IMR-90 (cell line): ENCODE data around the gene NALF2. TPM values are rescaled to one million over a fixed set of nuclear protein-coding genes. Genes with fewer than 3 reads are reported as not detected.

Experiments
- ATAC-seq: fragments of 200-7000 bp; cut with Tn5 transposase; 2 replicates; pipeline ENCODE4 v1.9.1; 2020; ENCODE audit warnings: low read depth, mild to moderate bottlenecking, moderate library complexity
- BruUV-seq: library from RNA; stranded (reverse); fragments of 400-500 nt; replicated peaks from 2 replicates; lab custom pipeline; 2021; lab: Mats Ljungman, UMichigan
- CTCF ChIA-PET: fragments of 300-600 bp; formaldehyde crosslinking; extraction: SDS; loops from one replicate; lab custom pipeline; 2021; ENCODE audit warnings: antibody characterized with exemption; lab: Yijun Ruan, JAX
- POLR2A ChIA-PET: fragments of 300-600 bp; sonication (Branson Sonifier 250); formaldehyde crosslinking; loops from one replicate; lab custom pipeline; 2022; ENCODE audit warnings: antibody characterized with exemption; ENCODE audit not compliant: unreplicated experiment; lab: Charles Lee
- DNase-seq: peaks from one replicate; pipeline ENCODE4 v3.0.0; 2013
- H2AFZ ChIP-seq: replicated peaks from 2 replicates; pipeline ENCODE3; 2013; ENCODE audit warnings: low read length, mild to moderate bottlenecking; ENCODE audit not compliant: poor library complexity
- H2AK5ac ChIP-seq: 2 replicates; pipeline ENCODE4 v1.6.1; 2013; ENCODE audit warnings: low read depth, low read length, inconsistent platforms
- H2AK9ac ChIP-seq: replicated peaks from 2 replicates; pipeline ENCODE3; 2013; ENCODE audit warnings: mild to moderate bottlenecking, low read depth, low read length, moderate library complexity; ENCODE audit not compliant: poor library complexity
- H2BK120ac ChIP-seq: 2 replicates; pipeline ENCODE4 v1.6.1; 2013; ENCODE audit warnings: low read depth, low read length, inconsistent platforms
- H2BK15ac ChIP-seq: 3 replicates; pipeline ENCODE4 v1.6.1; 2013; ENCODE audit warnings: low read depth, low read length, inconsistent platforms
- H2BK20ac ChIP-seq: 2 replicates; pipeline ENCODE4 v1.6.1; 2013; ENCODE audit warnings: low read depth, mild to moderate bottlenecking, inconsistent platforms, low read length, moderate library complexity
- H2BK5ac ChIP-seq: 2 replicates; pipeline ENCODE4 v1.6.1; 2013; ENCODE audit warnings: mild to moderate bottlenecking, low read depth, low read length, inconsistent platforms; ENCODE audit not compliant: poor library complexity, severe bottlenecking
- H3K14ac ChIP-seq: replicated peaks from 2 replicates; pipeline ENCODE4 v1.6.1; 2013; ENCODE audit warnings: low read depth, low read length, inconsistent platforms
- H3K18ac ChIP-seq: 2 replicates; pipeline ENCODE4 v1.6.1; 2013; ENCODE audit warnings: low read depth, low read length, control low read depth
- H3K23ac ChIP-seq: 2 replicates; pipeline ENCODE4 v1.6.1; 2013; ENCODE audit warnings: low read depth, low read length, inconsistent platforms
- H3K27ac ChIP-seq: 2 replicates; pipeline ENCODE4 v1.5.1; 2013; ENCODE audit warnings: mild to moderate bottlenecking, control low read depth, low read length; ENCODE audit not compliant: insufficient read depth
- H3K27me3 ChIP-seq: 2 replicates; pipeline ENCODE4 v1.6.1; 2013; ENCODE audit warnings: low read length; ENCODE audit not compliant: control insufficient read depth, insufficient read depth
- H3K36me3 ChIP-seq: 2 replicates; pipeline ENCODE4 v1.6.1; 2013; ENCODE audit warnings: low read length, mixed read lengths; ENCODE audit not compliant: control insufficient read depth, insufficient read depth
- H3K4ac ChIP-seq: 2 replicates; pipeline ENCODE4 v1.6.1; 2013; ENCODE audit warnings: low read depth, low read length, inconsistent platforms
- H3K4me1 ChIP-seq: 2 replicates; pipeline ENCODE4 v1.6.1; 2013; ENCODE audit warnings: low read length, mixed read lengths; ENCODE audit not compliant: control insufficient read depth, insufficient read depth
- H3K4me2 ChIP-seq: 2 replicates; pipeline ENCODE4 v1.6.1; 2013; ENCODE audit warnings: low read depth, mild to moderate bottlenecking, control low read depth, low read length, moderate library complexity
- H3K4me3 ChIP-seq: 2 replicates; pipeline ENCODE4 v1.5.1; 2013; ENCODE audit warnings: low read depth, mild to moderate bottlenecking, control low read depth, low read length, moderate library complexity; ENCODE audit not compliant: insufficient read depth
- H3K56ac ChIP-seq: 2 replicates; pipeline ENCODE4 v1.6.1; 2013; ENCODE audit warnings: low read length, inconsistent platforms; ENCODE audit not compliant: insufficient read depth; ENCODE audit errors: extremely low read depth
- H3K79me1 ChIP-seq, 2 experiments: 2 replicates each; pipeline ENCODE4 v1.6.1; 2013; ENCODE audit warnings: low read length in 2 of 2, inconsistent platforms in 1 of 2, low read depth in 1 of 2
- H3K9ac ChIP-seq: 2 replicates; pipeline ENCODE4 v1.6.1; 2013; ENCODE audit warnings: low read depth, low read length, control low read depth
- H3K9me1 ChIP-seq: 2 replicates; pipeline ENCODE4 v1.6.1; 2013; ENCODE audit warnings: low read length, inconsistent platforms; ENCODE audit not compliant: insufficient read depth
- H3K9me3 ChIP-seq: 2 replicates; pipeline ENCODE4 v1.6.1; 2013; ENCODE audit warnings: low read length; ENCODE audit not compliant: control insufficient read depth, insufficient read depth
- H4K20me1 ChIP-seq: 2 replicates; pipeline ENCODE4 v1.6.1; 2013; ENCODE audit warnings: low read length, inconsistent platforms; ENCODE audit not compliant: insufficient read depth
- H4K5ac ChIP-seq: 2 replicates; pipeline ENCODE4 v1.6.1; 2013; ENCODE audit warnings: mild to moderate bottlenecking, low read depth, low read length, control low read depth
- H4K8ac ChIP-seq, 2 experiments: 2 replicates each; pipeline ENCODE4 v1.6.1; 2013; ENCODE audit warnings: low read depth in 2 of 2, low read length in 2 of 2, control low read depth in 1 of 2, inconsistent platforms in 1 of 2
- H4K91ac ChIP-seq: 2 replicates; pipeline ENCODE4 v1.6.1; 2013; ENCODE audit warnings: low read depth, low read length, inconsistent platforms; ENCODE audit not compliant: insufficient read depth
- CHD1 ChIP-seq: IDR thresholded peaks from 2 replicates; pipeline ENCODE4 v1.6.1; 2012; ENCODE audit warnings: low read depth, low read length, improper control_type of control experiment
- CTCF ChIP-seq: conservative IDR thresholded peaks from 2 replicates; pipeline ENCODE4 v1.5.1; 2012; ENCODE audit warnings: mild to moderate bottlenecking, low read depth, low read length, improper control_type of control experiment
- FOS ChIP-seq: fragments of 150-350 bp; IDR thresholded peaks from 2 replicates; pipeline ENCODE4 v1.6.1; 2016; ENCODE audit warnings: low read depth, low read length
- MAFK ChIP-seq: IDR thresholded peaks from 2 replicates; pipeline ENCODE4 v1.6.1; 2012; ENCODE audit warnings: low read depth, low read length, improper control_type of control experiment
- MAZ ChIP-seq: IDR thresholded peaks from 2 replicates; pipeline ENCODE4 v1.6.1; 2012; ENCODE audit warnings: low read depth, mild to moderate bottlenecking, low read length, improper control_type of control experiment, moderate library complexity, borderline replicate concordance
- NFE2L2 ChIP-seq: fragments of 150-350 bp; IDR thresholded peaks from 2 replicates; pipeline ENCODE4 v1.6.1; 2016; ENCODE audit warnings: low read depth, mild to moderate bottlenecking, low read length
- POLR2A ChIP-seq: IDR thresholded peaks from 2 replicates; pipeline ENCODE4 v1.6.1; 2012; ENCODE audit warnings: mild to moderate bottlenecking, low read depth, low read length
- RAD21 ChIP-seq: IDR thresholded peaks from 2 replicates; pipeline ENCODE4 v1.6.1; 2012; ENCODE audit warnings: low read length, improper control_type of control experiment
- RCOR1 ChIP-seq: IDR thresholded peaks from 2 replicates; pipeline ENCODE4 v1.6.1; 2012; ENCODE audit warnings: mild to moderate bottlenecking, low read length, improper control_type of control experiment; ENCODE audit not compliant: insufficient replicate concordance
- RFX5 ChIP-seq: IDR thresholded peaks from 2 replicates; pipeline ENCODE4 v1.8.0; 2012; ENCODE audit warnings: low read depth, mild to moderate bottlenecking, low read length, moderate library complexity
- SMC3 ChIP-seq: fragments of 150-350 bp; IDR thresholded peaks from 2 replicates; pipeline ENCODE4 v1.6.1; 2016; ENCODE audit warnings: low read depth, mild to moderate bottlenecking, antibody characterized with exemption, low read length, moderate library complexity
- USF2 ChIP-seq: fragments of 150-350 bp; IDR thresholded peaks from 2 replicates; pipeline ENCODE4 v1.6.1; 2017; ENCODE audit warnings: mild to moderate bottlenecking, antibody characterized with exemption, low read length, low read depth
- WGBS, 2 experiments: methylation state at CpG; one replicate each; pipeline versions ENCODE4 v1.1.5 to v1.1.7; 2013; ENCODE audit warnings: missing lambda C conversion rate in 2 of 2; ENCODE audit not compliant: insufficient read length in 1 of 2; ENCODE audit errors: extremely low coverage in 2 of 2; 5-methylcytosine and 5-hydroxymethylcytosine counted together
- dilution Hi-C: fragments of 300-500 bp; cut with HindIII; formaldehyde crosslinking; loops from one replicate; pipeline ENCODE4 v1.14.3; 2018; ENCODE audit warnings: low sequenced_read_pairs; ENCODE audit not compliant: unreplicated experiment
- in situ Hi-C: fragments of 300-500 bp; cut with MboI; formaldehyde crosslinking; loops from 3 replicates; pipeline ENCODE4 v1.14.3; 2019; ENCODE audit warnings: low sequenced_read_pairs, inconsistent platforms, mixed read lengths
- intact Hi-C: fragments of 100-400 bp; cut with micrococcal nuclease; formaldehyde crosslinking; loops from 2 replicates; pipeline ENCODE4 v1.10.0; 2022
- polyA plus RNA-seq, 3 experiments: library from polyadenylated mRNA; depleted of rRNA; stranded (reverse); fragments of >200 nt; gene quantifications; 2 replicates each; pipeline ENCODE4 v1.2.3, GENCODE V29; 2012; ENCODE audit warnings: low replicate concordance in 1 of 3
- total RNA-seq: library from RNA; depleted of rRNA; stranded (reverse); fragments of >200 nt; gene quantifications from 2 replicates; pipeline ENCODE4 v1.2.3, GENCODE V29; 2012

NALF2 gene
- total and polyA plus RNA-seq, 2 of the 4 experiments (the other 2 are of a cell fraction) = not detected

- dilution Hi-C loops = no loop called here
- H4K20me1 ChIP-seq = no peaks in the 10 kb centered on the region
- no peak overlapping the region for H2AK9ac ChIP-seq
- H2AK5ac ChIP-seq = no peak overlapping the region
- ChIA-PET CTCF (no interaction called here), POLR2A (no interaction called here)
- no peak overlapping the region for H3K4ac ChIP-seq
- BruUV-seq = no TSS peak
- H3K9me3 ChIP-seq = no peaks in the 10 kb centered on the region
- no peak overlapping the region for H3K27ac ChIP-seq
- no peak overlapping the region for H2AFZ ChIP-seq
- no peak overlapping the region for H3K4me2 ChIP-seq
- intact Hi-C loops = no loop called here
- H3K14ac ChIP-seq = no peak overlapping the region
- no peak for ATAC-seq
- H3K9ac ChIP-seq = no peak overlapping the region
- DNase-seq = no peak
- no peak overlapping the region for H4K5ac ChIP-seq
- H3K4me1 ChIP-seq = no peaks in the 10 kb centered on the region
- no peaks in the 10 kb centered on the region for H3K9me1 ChIP-seq
- no peak overlapping the region for H2BK120ac ChIP-seq
- TF ChIP-seq RCOR1 (no peak), RAD21 (no peak), CTCF (no peak), RFX5 (no peak), MAFK (no peak), FOS (no peak), USF2 (no peak), NFE2L2 (no peak), SMC3 (no peak), POLR2A (no peak), MAZ (no peak), CHD1 (no peak)
- H2BK5ac ChIP-seq = no peak overlapping the region
- no peak overlapping the region for H3K18ac ChIP-seq
- in situ Hi-C loops = no loop called here
- H3K23ac ChIP-seq = no peak overlapping the region
- H3K79me1 ChIP-seq = no peaks in the 10 kb centered on the region
- no CpG with 5 or more reads among the region's 4 CpGs for WGBS, 2 experiments
- H3K4me3 ChIP-seq = no peak overlapping the region
- H3K27me3 ChIP-seq = peaks cover 15% of the 10 kb centered on the region
- no peak overlapping the region for H2BK20ac ChIP-seq
- H3K36me3 ChIP-seq = no peaks in the 10 kb centered on the region
- H4K8ac ChIP-seq = no peak overlapping the region
- no peak overlapping the region for H4K91ac ChIP-seq
- no peak overlapping the region for H3K56ac ChIP-seq
- H2BK15ac ChIP-seq = no peak overlapping the region
Observed at GRCh38 chrX:69523314-69523713, 19.2 kb downstream of the NALF2 start.
